GM10266 (cell line): ENCODE results near the gene NEK1.

Source experiments
- DNase-seq: peaks from one replicate; pipeline ENCODE4 v3.0.0; 2012; ENCODE audit errors: extremely low spot score
- TF ChIP-seq, protein P1 (sequence below): IDR thresholded peaks from 2 replicates; pipeline ENCODE4 v1.5.1; 2012; ENCODE audit warnings: mild to moderate bottlenecking, low read depth; ENCODE audit not compliant: control insufficient read depth, insufficient read depth; ENCODE audit errors: missing control alignments

The NEK1 gene

GRCh38 chr4:169359961-169360360 lies 252.4 kb downstream of the NEK1 start:
- DNase-seq, result no peak
- TF ChIP-seq, protein P1, sequence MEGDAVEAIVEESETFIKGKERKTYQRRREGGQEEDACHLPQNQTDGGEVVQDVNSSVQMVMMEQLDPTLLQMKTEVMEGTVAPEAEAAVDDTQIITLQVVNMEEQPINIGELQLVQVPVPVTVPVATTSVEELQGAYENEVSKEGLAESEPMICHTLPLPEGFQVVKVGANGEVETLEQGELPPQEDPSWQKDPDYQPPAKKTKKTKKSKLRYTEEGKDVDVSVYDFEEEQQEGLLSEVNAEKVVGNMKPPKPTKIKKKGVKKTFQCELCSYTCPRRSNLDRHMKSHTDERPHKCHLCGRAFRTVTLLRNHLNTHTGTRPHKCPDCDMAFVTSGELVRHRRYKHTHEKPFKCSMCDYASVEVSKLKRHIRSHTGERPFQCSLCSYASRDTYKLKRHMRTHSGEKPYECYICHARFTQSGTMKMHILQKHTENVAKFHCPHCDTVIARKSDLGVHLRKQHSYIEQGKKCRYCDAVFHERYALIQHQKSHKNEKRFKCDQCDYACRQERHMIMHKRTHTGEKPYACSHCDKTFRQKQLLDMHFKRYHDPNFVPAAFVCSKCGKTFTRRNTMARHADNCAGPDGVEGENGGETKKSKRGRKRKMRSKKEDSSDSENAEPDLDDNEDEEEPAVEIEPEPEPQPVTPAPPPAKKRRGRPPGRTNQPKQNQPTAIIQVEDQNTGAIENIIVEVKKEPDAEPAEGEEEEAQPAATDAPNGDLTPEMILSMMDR, result no peak

DNA sequence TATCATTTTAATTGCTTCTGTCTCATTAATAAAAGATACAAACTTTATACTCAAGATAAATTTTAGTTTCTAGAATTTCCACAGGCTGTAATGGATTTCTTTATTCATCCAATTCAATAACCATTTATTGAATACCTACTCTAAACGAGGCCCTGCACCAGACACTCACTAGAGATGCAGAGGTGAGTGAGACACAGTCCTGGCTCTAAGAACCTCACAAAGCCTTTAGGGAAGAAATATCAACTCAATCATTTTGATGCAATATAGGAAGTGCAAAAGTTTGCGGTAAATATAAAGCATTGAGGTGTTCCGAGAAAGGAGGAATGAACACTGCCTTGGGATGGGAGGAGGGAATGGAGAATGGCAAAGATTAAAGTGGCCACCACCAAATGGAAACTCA lies 260.0 kb downstream of the NEK1 start:
- TF ChIP-seq, protein P1, result no peak
- no peak for DNase-seq

DNA sequence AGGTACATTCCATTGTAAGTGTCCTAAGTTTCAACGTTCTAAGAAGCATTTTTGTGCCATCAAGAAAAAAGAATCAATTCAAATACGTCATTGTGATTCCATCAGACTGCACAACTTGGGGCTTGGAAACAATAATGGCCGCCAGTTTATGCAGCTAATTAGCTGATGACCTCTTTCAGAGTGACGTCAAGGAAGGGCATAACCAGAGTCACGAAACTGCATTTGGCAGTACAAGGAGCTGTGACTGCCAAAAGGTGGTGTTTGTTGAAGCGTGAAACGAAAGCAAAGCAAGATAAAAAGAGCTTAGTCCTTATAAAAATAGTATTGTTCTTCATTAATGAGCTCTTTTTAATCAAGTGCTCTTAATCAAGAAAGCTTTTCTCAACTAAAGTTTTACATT lies 260.5 kb downstream of the NEK1 start:
- no peak for DNase-seq

DNA sequence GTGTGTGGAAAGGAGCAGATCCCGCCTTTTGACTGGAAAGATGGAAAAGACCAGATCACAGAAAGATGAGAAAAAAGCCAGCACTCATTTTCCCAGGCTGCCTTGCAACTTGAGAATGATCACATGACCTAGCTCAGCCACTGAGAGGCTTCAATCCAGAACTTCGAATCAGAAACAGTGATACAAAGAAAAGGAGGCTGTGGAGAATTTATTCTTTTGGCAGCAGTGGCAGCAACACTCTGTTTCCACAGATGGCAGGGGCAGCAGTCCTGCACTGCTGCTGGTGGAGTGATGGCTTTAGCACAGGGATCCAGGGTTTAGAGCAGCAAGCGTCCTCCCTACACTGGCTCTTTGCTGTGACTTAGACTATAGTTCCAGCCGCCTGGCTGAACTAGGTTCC lies 263.8 kb downstream of the NEK1 start:
- no peak for DNase-seq
- TF ChIP-seq, protein P1, result no peak

More for the DNA sequence above, 260.5 kb downstream of the NEK1 start:
- TF ChIP-seq, protein P1, result no peak

GRCh38 chr4:169346840-169347239 lies 265.5 kb downstream of the NEK1 start:
- TF ChIP-seq, protein P1, result no peak
- no peak for DNase-seq

DNA sequence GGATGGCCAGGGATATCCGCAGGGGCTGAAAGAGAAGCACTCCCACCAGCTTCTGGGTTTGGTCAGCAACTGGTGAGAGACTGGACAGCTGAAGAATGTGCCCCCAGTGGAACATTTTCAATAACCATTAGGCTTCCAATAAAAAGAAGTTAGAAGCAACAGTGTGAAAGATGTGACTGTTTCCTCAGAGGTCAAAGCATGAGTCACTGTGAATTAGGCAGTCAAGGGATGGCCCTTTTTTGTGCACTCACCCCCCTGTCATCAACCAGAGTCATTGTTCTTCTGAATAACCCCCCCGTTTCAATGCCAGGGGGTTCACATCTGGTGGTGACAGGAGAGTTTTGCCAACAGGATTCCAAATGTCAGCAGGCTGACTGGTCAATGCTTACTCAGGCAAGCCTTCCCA lies 267.1 kb downstream of the NEK1 start:
- TF ChIP-seq, protein P1, result no peak
- no peak for DNase-seq
